Activated CD4-positive, alpha-beta T cell treated with anti-CD3 and anti-CD28 coated beads for 48 hours (primary cell): ENCODE measurements around the gene LETM1.

Experiments
- DNase-seq: peaks from one replicate; pipeline ENCODE4 v3.0.0-alpha.2; 2020

The LETM1 gene

GRCh38 chr4:1804638-1805492 lies 51.1 kb downstream of the LETM1 start:
- no peak for DNase-seq

- DNase-seq, result no peak
These were observed 52.2 kb downstream of the LETM1 start for GRCh38 chr4:1803523-1804423.

GRCh38 chr4:1802720-1803522 lies 53.0 kb downstream of the LETM1 start:
- DNase-seq, result no peak

- DNase-seq, result no peak
These were observed 53.7 kb downstream of the LETM1 start for GRCh38 chr4:1802151-1802715.

- DNase-seq, result no peak
These were observed 54.5 kb downstream of the LETM1 start for GRCh38 chr4:1801286-1801958.

GRCh38 chr4:1800805-1801204 lies 55.2 kb downstream of the LETM1 start:
- DNase-seq, result no peak

GRCh38 chr4:1799387-1800375 lies 56.3 kb downstream of the LETM1 start:
- no peak for DNase-seq

- DNase-seq, result no peak
These were observed 57.2 kb downstream of the LETM1 start for GRCh38 chr4:1798580-1799386.

GRCh38 chr4:1797861-1798579 lies 57.9 kb downstream of the LETM1 start:
- DNase-seq, result no peak

GRCh38 chr4:1797298-1797860 lies 58.6 kb downstream of the LETM1 start:
- no peak for DNase-seq

GRCh38 chr4:1796486-1797204 lies 59.3 kb downstream of the LETM1 start:
- no peak for DNase-seq

GRCh38 chr4:1795299-1796195 lies 60.4 kb downstream of the LETM1 start:
- no peak for DNase-seq

GRCh38 chr4:1794809-1795298 lies 61.1 kb downstream of the LETM1 start:
- no peak for DNase-seq

GRCh38 chr4:1793940-1794808 lies 61.8 kb downstream of the LETM1 start:
- DNase-seq, result no peak

- peak; percentile 48 for DNase-seq
These were observed 62.5 kb downstream of the LETM1 start for GRCh38 chr4:1793496-1793840.
